NCI-H345 (cell line): Measurements from ENCODE around the gene ANO4.
A peak's percentile ranks its signal among the peaks of the same experiment; 100 is the strongest.

Experiments used
- DNase-seq: peaks from one replicate; lab custom pipeline; 2025; lab: John Stamatoyannopoulos, UW

ANO4 gene

GRCh38 chr12:100808777-100809176 is 14.2 kb downstream of the ANO4 start:
- DNase-seq, result no peak

DNA sequence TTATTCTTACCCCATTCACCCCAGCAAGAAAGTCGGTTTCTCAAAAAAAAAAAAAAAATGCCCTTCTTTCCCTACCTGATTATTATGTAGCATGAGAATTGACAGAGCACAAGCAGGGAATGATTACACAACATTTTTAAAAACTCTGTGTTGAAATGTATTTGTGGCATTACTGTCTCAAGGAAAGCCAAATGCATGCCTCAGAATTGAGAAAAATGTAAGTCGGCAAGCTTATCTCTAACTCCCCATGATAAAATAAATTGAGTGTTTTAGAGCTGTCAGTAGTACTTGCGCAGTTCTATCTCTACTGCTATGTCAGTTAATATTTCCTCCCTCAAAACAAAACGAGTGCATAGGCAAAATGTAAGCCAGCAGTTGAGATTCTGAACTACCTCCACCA is 25.7 kb downstream of the ANO4 start:
- DNase-seq, result no peak

DNA sequence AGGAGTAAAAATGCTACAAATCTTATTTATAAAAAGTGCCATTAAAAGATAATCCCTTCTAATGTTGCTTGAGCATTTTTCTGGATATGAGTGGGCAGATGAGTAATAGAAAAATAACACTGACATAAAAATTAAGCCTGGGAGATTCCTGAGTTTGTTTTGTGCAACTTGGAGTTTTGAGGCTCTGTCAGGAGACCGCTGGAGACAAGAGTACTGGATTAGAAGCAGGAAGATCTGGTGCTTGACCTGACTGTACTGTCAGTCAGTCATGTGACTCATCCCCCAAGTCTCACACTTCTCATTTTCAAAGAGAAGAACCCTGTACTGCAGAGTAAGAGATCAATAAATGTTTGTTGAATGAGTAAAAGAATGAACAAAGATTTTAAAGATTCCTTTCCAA is 29.4 kb downstream of the ANO4 start:
- no peak for DNase-seq

GRCh38 chr12:100824476-100824875 is 29.9 kb downstream of the ANO4 start:
- no peak for DNase-seq

GRCh38 chr12:100826323-100826722 is 31.7 kb downstream of the ANO4 start:
- no peak for DNase-seq

GRCh38 chr12:100827901-100828520 is 33.4 kb downstream of the ANO4 start:
- DNase-seq, result peak; percentile 70

DNA sequence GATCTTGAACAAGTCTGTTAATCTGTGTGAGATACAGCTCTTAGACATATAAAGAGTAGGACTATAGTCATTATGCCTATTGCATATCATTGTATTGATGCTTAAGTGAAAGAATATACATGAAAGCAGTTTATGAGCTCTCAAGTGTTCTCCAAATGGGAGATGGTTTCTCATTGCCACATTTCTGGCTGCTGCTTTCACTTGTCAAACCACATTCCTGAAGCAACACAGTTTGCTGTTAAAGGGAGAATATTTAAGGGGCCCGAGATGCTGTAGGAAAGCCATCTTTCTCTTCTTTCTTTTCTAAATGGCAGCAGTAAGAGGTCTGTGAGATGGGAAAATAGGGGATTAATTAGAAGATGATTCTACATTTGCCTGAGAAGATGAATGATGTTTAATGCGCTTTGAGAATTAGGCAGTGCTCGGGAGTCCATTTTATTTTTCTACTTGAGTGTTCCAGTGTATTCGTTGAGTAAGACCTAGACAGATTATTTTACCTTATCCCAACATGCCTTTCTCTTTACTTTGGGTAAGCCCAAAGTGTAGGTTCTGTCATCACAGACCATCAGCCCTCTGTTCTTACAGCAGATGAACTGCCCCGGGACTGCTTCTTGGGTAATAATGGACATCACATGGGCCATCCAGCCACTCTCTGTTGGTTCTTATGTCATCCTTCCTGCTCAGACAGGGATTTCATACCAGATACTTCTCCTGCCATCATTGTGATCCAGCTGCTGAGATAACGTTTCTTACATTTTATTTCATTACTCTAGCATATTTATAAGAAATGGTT is 35.6 kb downstream of the ANO4 start:
- DNase-seq, result no peak

- no peak for DNase-seq
Measured at GRCh38 chr12:100833282-100833681, 38.7 kb downstream of the ANO4 start.

- no peak for DNase-seq
Measured at GRCh38 chr12:100840748-100841147, 46.2 kb downstream of the ANO4 start.

DNA sequence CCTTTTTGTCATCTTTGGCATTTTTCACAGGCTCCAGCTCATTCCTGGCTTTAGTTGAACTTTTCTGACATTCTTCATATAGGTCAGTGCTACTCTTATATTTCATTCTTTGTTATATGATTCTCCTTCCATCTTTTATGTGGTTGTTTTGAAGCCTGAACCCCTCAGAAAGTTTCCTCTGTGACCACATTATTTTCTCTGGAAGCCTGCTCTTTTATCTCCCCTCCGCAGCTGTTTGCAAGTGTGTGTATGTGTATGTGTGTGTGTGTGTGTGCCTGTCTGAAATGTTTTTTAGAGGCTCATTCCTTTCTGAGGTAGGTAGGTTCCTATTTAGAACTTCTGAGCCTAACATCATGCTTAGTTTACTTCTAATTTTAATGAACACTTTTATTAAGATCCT is 47.6 kb downstream of the ANO4 start:
- no peak for DNase-seq

GRCh38 chr12:100843061-100843460 is 48.5 kb downstream of the ANO4 start:
- DNase-seq, result no peak

DNA sequence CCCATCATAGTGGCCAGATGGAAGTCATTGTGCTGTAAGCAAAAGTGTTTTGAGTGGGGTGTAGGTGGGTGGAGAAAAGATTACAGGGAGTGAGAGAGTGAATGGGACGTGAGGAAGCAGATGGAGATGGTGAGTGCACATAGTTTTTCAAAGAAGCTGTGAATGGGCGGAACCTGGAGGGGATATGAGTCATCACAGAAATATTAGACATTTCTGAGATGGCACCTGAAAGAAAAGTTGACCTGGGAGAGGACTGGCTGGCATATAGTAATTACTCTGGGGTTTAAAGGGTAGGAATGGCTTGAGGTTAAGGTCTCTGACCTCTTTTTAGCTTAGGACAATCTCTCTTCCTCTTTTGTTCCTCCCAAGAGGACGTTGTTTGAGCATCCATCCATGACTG is 50.5 kb downstream of the ANO4 start:
- DNase-seq, result no peak

DNA sequence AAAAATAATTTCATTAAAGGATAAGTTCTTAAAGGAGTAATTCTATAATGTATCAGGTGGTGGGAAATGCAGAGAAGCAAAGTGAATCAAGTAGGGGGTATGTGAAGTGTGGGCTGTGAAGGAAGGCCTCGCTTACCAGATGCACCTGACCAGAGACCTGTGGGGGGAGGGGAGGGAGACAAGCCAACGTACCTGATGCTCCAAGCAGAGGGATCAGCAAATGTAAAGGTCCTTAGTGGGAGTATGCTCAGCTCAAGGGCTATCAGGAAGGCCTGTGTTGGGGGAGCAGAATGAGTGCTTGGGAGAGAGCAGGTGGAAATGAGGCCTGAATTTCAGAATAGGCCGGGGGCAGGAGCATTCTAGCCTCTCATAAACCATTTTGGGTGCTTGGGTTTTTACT is 57.1 kb downstream of the ANO4 start:
- DNase-seq, result no peak

GRCh38 chr12:100857418-100857817 is 62.8 kb downstream of the ANO4 start:
- peak; percentile 53 for DNase-seq

- no peak for DNase-seq
Measured at GRCh38 chr12:100857971-100858370, 63.4 kb downstream of the ANO4 start.

GRCh38 chr12:100858656-100859055 is 64.1 kb downstream of the ANO4 start:
- no peak for DNase-seq

DNA sequence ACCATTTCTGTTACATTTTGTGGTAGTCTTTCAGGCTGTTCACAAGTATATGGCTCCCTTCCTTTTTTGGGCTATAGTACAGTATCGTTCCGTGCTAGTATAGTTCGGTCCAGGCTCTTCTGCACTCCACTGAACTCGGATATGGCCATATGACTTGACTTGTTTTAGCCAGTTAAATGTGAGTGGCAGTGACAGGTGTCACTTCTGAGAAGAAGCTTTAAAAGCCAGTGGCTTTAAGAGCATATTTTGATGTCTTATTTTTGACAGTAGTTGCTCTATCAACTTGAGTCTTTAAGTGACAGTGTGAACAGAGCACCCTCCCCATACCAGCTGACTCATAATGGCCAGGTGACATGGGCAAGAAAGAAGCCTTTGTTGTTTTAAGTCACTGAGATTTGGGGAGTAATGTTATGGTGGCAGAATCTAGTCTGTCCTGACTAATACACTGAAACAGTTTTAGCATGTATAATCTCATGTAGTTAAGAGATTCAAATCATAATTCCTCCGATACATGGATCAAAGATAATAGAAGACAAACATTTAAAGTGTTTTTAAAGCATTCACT is 64.6 kb downstream of the ANO4 start:
- DNase-seq, result no peak

- DNase-seq, result peak; percentile 39
Measured at GRCh38 chr12:100860611-100861010, 66.0 kb downstream of the ANO4 start.

- no peak for DNase-seq
Measured at GRCh38 chr12:100862676-100863075, 68.1 kb downstream of the ANO4 start.

GRCh38 chr12:100864366-100864765 is 69.8 kb downstream of the ANO4 start:
- DNase-seq, result no peak

DNA sequence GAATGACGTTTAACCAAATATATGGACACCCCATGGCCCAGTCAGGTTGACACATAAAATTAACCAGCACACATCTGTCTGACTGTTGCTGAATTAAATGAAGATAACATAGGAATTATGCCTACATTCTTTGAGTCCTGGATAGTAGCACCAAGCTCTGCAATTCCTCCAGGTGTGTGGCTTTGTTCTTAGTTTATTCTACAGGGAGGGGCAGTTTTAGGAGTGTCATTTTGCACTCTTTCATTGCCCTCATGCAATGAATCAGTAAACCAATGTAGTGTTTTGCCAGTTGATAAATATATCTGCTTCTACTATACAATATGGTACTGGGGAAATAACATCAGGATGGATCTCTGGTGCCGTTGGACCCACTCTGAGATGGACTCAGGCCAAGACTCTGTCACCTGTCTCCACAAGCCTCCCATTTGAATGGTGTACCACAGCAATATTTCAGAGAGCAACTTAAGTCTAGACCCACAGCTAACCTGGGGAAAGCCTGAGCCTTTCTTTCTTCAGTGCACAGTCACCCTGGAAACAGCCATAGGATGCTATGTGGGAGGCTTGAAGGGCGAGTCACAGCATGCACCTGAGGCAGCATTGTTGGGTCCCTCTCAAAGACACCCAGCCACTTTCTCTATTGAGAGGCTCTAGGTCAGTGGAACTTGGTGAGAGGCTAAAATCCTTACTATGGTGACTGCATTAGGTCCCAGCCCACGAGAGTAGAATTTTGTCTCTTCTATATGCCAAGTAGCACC is 73.2 kb downstream of the ANO4 start:
- DNase-seq, result peak; percentile 20

GRCh38 chr12:100868487-100868886 is 73.9 kb downstream of the ANO4 start:
- no peak for DNase-seq
